Measurements from ENCODE around the gene MAD2L1. TPM values are rescaled to one million over a fixed set of nuclear protein-coding genes. Genes with fewer than 3 reads are reported as not detected.

Gene MAD2L1
- total RNA-seq, 1 donor: 2.9 TPM

GRCh38 chr4:120084327-120084726 lies 17.7 kb upstream of the MAD2L1 start:
- no peak overlapping the region for H3K4me3 ChIP-seq (ENCODE audit: insufficient read depth, low read length)
- no peaks in the 10 kb centered on the region for H3K9me3 ChIP-seq (ENCODE audit: low read depth, low read length)
- no peaks in the 10 kb centered on the region for H3K79me2 ChIP-seq (ENCODE audit: insufficient read depth, low read length)
- H2AFZ ChIP-seq (ENCODE audit: low read length): no peak overlapping the region
- H3K27ac ChIP-seq (ENCODE audit: low read depth, low read length): no peak overlapping the region
- no peak overlapping the region for H3K4me2 ChIP-seq (ENCODE audit: insufficient read depth, low read length)
- no peaks in the 10 kb centered on the region for H3K27me3 ChIP-seq (ENCODE audit: insufficient read depth, low read length)
- no peaks in the 10 kb centered on the region for H4K20me1 ChIP-seq (ENCODE audit: insufficient read depth, low read length)
- DNase-seq (ENCODE audit: insufficient read length, low spot score, missing footprints): no peak
- no peaks in the 10 kb centered on the region for H3K36me3 ChIP-seq (ENCODE audit: insufficient read depth, low read length)
- no peaks in the 10 kb centered on the region for H3K4me1 ChIP-seq (ENCODE audit: insufficient read depth, low read length)
- TF ChIP-seq, protein P1, sequence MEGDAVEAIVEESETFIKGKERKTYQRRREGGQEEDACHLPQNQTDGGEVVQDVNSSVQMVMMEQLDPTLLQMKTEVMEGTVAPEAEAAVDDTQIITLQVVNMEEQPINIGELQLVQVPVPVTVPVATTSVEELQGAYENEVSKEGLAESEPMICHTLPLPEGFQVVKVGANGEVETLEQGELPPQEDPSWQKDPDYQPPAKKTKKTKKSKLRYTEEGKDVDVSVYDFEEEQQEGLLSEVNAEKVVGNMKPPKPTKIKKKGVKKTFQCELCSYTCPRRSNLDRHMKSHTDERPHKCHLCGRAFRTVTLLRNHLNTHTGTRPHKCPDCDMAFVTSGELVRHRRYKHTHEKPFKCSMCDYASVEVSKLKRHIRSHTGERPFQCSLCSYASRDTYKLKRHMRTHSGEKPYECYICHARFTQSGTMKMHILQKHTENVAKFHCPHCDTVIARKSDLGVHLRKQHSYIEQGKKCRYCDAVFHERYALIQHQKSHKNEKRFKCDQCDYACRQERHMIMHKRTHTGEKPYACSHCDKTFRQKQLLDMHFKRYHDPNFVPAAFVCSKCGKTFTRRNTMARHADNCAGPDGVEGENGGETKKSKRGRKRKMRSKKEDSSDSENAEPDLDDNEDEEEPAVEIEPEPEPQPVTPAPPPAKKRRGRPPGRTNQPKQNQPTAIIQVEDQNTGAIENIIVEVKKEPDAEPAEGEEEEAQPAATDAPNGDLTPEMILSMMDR (IDR thresholded peaks at IDR 0.05; ENCODE audit: extremely low read depth, low read depth, low read length): no peak

DNA sequence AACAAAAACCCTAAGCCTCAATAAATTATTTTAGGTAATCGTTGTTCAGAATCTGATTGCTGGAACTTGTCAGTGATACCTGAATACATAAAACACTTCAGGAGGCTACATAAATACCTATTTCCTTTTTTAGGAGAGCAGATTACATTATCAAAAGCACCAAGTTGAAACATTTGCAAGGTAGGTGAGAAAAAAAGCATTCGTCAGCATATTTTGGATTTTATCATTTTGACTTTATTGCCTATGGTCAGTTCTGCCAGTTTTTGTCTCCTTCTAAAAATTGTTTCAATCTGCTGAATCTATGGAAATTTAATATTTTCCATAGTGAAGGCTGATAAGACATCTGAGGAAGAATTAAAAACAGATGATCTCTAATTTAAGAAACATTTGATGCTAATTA lies 16.5 kb upstream of the MAD2L1 start:
- Histone ChIP-seq H3K79me2 (ENCODE audit: insufficient read depth, low read length) (no peaks in the 10 kb centered on the region), H3K4me1 (ENCODE audit: insufficient read depth, low read length) (peaks cover under 1% of the 10 kb centered on the region), H3K27ac (ENCODE audit: low read depth, low read length) (no peak overlapping the region), H4K20me1 (ENCODE audit: insufficient read depth, low read length) (no peaks in the 10 kb centered on the region), H2AFZ (ENCODE audit: low read length) (no peak overlapping the region), H3K4me3 (ENCODE audit: insufficient read depth, low read length) (no peak overlapping the region), H3K27me3 (ENCODE audit: insufficient read depth, low read length) (no peaks in the 10 kb centered on the region), H3K36me3 (ENCODE audit: insufficient read depth, low read length) (no peaks in the 10 kb centered on the region), H3K9me3 (ENCODE audit: low read depth, low read length) (no peaks in the 10 kb centered on the region), H3K4me2 (ENCODE audit: insufficient read depth, low read length) (no peak overlapping the region)
- TF ChIP-seq, protein P1 (IDR thresholded peaks at IDR 0.05; ENCODE audit: extremely low read depth, low read depth, low read length): no peak
- DNase-seq (ENCODE audit: insufficient read length, low spot score, missing footprints): no peak

DNA sequence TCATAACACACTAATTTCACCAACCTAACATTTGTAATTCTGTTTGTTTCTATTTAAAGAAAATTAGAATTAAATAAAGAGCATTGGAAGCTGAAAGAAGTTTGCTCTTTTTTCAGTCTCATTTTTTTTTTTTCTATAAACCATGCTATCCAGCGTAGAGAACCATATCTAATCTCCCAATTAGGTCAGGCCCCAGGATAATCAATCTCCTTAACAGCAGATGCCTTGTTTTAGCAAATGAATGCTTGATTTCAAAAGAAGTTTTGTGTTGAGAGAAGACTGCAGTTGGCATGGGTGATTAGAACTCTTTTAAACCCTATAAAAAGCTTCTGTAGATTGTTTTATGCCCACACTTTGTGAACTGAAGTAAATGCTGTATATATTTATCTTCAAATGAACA lies 15.6 kb upstream of the MAD2L1 start:
- Histone ChIP-seq H3K4me3 (ENCODE audit: insufficient read depth, low read length) (no peak overlapping the region), H3K27me3 (ENCODE audit: insufficient read depth, low read length) (no peaks in the 10 kb centered on the region), H4K20me1 (ENCODE audit: insufficient read depth, low read length) (no peaks in the 10 kb centered on the region), H3K27ac (ENCODE audit: low read depth, low read length) (no peak overlapping the region), H3K79me2 (ENCODE audit: insufficient read depth, low read length) (no peaks in the 10 kb centered on the region), H3K36me3 (ENCODE audit: insufficient read depth, low read length) (no peaks in the 10 kb centered on the region), H3K4me2 (ENCODE audit: insufficient read depth, low read length) (no peak overlapping the region), H2AFZ (ENCODE audit: low read length) (no peak overlapping the region), H3K9me3 (ENCODE audit: low read depth, low read length) (no peaks in the 10 kb centered on the region), H3K4me1 (ENCODE audit: insufficient read depth, low read length) (peaks cover 5% of the 10 kb centered on the region)
- no peak for DNase-seq (ENCODE audit: insufficient read length, low spot score, missing footprints)
- TF ChIP-seq, protein P1 (IDR thresholded peaks at IDR 0.05; ENCODE audit: extremely low read depth, low read depth, low read length): no peak

GRCh38 chr4:120081726-120082125 lies 15.1 kb upstream of the MAD2L1 start:
- Histone ChIP-seq H3K4me1 (ENCODE audit: insufficient read depth, low read length) (peaks cover 5% of the 10 kb centered on the region), H3K79me2 (ENCODE audit: insufficient read depth, low read length) (no peaks in the 10 kb centered on the region), H3K4me2 (ENCODE audit: insufficient read depth, low read length) (no peak overlapping the region), H3K36me3 (ENCODE audit: insufficient read depth, low read length) (no peaks in the 10 kb centered on the region), H4K20me1 (ENCODE audit: insufficient read depth, low read length) (no peaks in the 10 kb centered on the region), H3K27ac (ENCODE audit: low read depth, low read length) (no peak overlapping the region), H2AFZ (ENCODE audit: low read length) (no peak overlapping the region), H3K9me3 (ENCODE audit: low read depth, low read length) (no peaks in the 10 kb centered on the region), H3K27me3 (ENCODE audit: insufficient read depth, low read length) (no peaks in the 10 kb centered on the region), H3K4me3 (ENCODE audit: insufficient read depth, low read length) (no peak overlapping the region)
- TF ChIP-seq, protein P1 (IDR thresholded peaks at IDR 0.05; ENCODE audit: extremely low read depth, low read depth, low read length): no peak
- no peak for DNase-seq (ENCODE audit: insufficient read length, low spot score, missing footprints)
